Psoas muscle (tissue), 8 donors: ENCODE data around the gene COL4A2. TPM values are rescaled to one million over a fixed set of nuclear protein-coding genes. Genes with fewer than 3 reads are reported as not detected.
A peak's percentile ranks its signal among the peaks of the same experiment; 100 is the strongest.

Experiments
- ATAC-seq, 4 donors: fragments of 200-7000 bp; cut with Tn5 transposase; one replicate each; pipeline ENCODE4 v1.9.1; 2020; ENCODE audit warnings: moderate library complexity in 3 of 4, mild to moderate bottlenecking in 2 of 4
- DNase-seq, 2 donors: peaks; one replicate each; pipeline ENCODE4 v3.0.0-alpha.2; 2020
- H3K27ac ChIP-seq: fragments of 200-600 bp; one replicate; pipeline ENCODE4 v1.8.0; 2022
- H3K27me3 ChIP-seq, 3 donors: fragments of 200-600 bp in 1 of 3; one replicate each; pipeline versions ENCODE4 v1.6.1 to v1.8.0; 2013 to 2022; ENCODE audit warnings: low read length in 2 of 3, mild to moderate bottlenecking in 2 of 3, moderate library complexity in 1 of 3; ENCODE audit not compliant: insufficient read depth in 3 of 3
- H3K36me3 ChIP-seq, 2 donors: fragments of 200-600 bp in 1 of 2; one replicate each; pipeline versions ENCODE4 v1.6.1 to v1.8.0; 2013 to 2022; ENCODE audit warnings: low read depth in 1 of 2, mild to moderate bottlenecking in 1 of 2, moderate library complexity in 1 of 2; ENCODE audit not compliant: insufficient read depth in 1 of 2
- H3K4me1 ChIP-seq: fragments of 200-600 bp; one replicate; pipeline ENCODE4 v1.8.0; 2022
- H3K4me3 ChIP-seq: fragments of 200-600 bp; one replicate; pipeline ENCODE4 v1.8.0; 2022; ENCODE audit warnings: mild to moderate bottlenecking
- H3K9me3 ChIP-seq: fragments of 200-600 bp; one replicate; pipeline ENCODE4 v1.8.0; 2022
- CTCF ChIP-seq: fragments of 200-600 bp; IDR thresholded peaks from one replicate; pipeline ENCODE4 v1.8.0; 2022; ENCODE audit warnings: antibody characterized with exemption
- whole genome bisulfite sequencing, 3 donors: extraction: QIAGEN DNeasy Blood & Tissue Kit; methylation state at CpG; one replicate each; pipeline versions ENCODE4 v1.1.6 to v1.1.7; 2013; 5-methylcytosine and 5-hydroxymethylcytosine counted together
- intact Hi-C, 2 donors: fragments of 100-400 bp; cut with DNase I; formaldehyde crosslinking; loops; one replicate each; pipeline versions ENCODE4 v1.11.0 to v1.14.2; 2022
- polyA plus RNA-seq, 3 donors: library from polyadenylated mRNA; stranded (reverse); fragments of 200-250 nt; gene quantifications; one replicate each; pipeline ENCODE4 v1.2.3, GENCODE V29; 2013
- total RNA-seq, 4 donors: library from RNA; stranded (reverse); fragmentation: NEBNext Ultra II Directional in 2 of 4; extraction: Animal tissue kit (Norgen Biotek cat#: 25700) in 2 of 4; gene quantifications; one replicate each; pipeline versions ENCODE4 v1.2.1 to v1.2.4, GENCODE V29; 2021 to 2023
- donor health status: healthy with polysubstance abuse.
- donor health status: DM: no; HTN: no; CAD: no; lungs with moderate emphysema.
- donor health status: Bipolar disorder and iron deficiency.
- donor health status: healthy.
- donor health status: DM: yes; HTN: yes; CAD: no.
- donor health status: DM: no; HTN: no; CAD: no.
- donor health status: DM: no; HTN: no; CAD: no.
- donor health status: DM: yes; HTN: yes; CAD: no.

Gene COL4A2
- total and polyA plus RNA-seq, 7 donors, result 25.8 to 84.5 (median 57.8) TPM

DNA sequence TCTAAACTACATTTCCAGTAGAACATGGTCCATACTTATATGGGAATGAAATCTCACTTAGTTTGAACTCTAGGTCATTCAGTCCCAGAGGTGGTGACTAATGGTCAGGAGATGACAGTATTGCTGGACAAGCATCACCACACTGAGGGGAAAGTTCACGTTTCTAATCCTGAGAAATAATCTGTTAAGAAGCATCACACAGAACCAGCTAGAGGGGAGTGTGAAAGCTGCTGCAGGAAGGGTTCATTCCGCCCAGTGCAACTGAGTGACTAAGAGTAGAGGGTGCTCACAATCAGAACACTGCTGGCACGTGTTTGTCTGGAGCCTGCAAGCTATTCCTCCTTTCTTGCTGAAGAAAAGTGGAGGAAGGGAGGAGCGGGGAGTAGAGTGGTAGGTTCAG, 2.8 kb upstream of the COL4A2 start:
- ATAC-seq, result peak in 3 of 4 donors; percentile 8 to 22 (median 22)
- H3K27me3 ChIP-seq, result peaks cover 0 to 79% (median 13%) of the 10 kb centered on the region in 3 donors
- H3K27ac ChIP-seq, result peak overlapping the region; percentile 54
- peaks cover 14% of the 10 kb centered on the region for H3K4me1 ChIP-seq
- no peak for TF ChIP-seq CTCF
- intact Hi-C loops, result no loop called here
- peak overlapping the region; percentile 77 for H3K4me3 ChIP-seq
- no peaks in the 10 kb centered on the region for H3K9me3 ChIP-seq
- 40 to 53% (median 49%) methylated on average over 4 of the region's 4 CpGs for WGBS, 3 donors
- no peaks in the 10 kb centered on the region for H3K36me3 ChIP-seq
- no peak for DNase-seq

GRCh38 chr13:110305001-110305400, 2.1 kb upstream of the COL4A2 start:
- peak overlapping the region; percentile 77 for H3K4me3 ChIP-seq
- no peaks in the 10 kb centered on the region for H3K9me3 ChIP-seq
- peak overlapping the region; percentile 84 for H3K27ac ChIP-seq
- no peak for ATAC-seq
- no peaks in the 10 kb centered on the region for H3K36me3 ChIP-seq
- intact Hi-C loops, result loop anchor here in 1 of 2 donors (5.0 kb wide), 1 partner anchor 107 kb away; no protein-coding TSS in a partner anchor
- peaks cover 0 to 80% (median 13%) of the 10 kb centered on the region in 3 donors for H3K27me3 ChIP-seq
- TF ChIP-seq CTCF, result no peak
- WGBS, 3 donors, result 25 to 35% (median 31%) methylated on average over 4 of the region's 4 CpGs
- no peak for DNase-seq
- H3K4me1 ChIP-seq, result peaks cover 14% of the 10 kb centered on the region

DNA sequence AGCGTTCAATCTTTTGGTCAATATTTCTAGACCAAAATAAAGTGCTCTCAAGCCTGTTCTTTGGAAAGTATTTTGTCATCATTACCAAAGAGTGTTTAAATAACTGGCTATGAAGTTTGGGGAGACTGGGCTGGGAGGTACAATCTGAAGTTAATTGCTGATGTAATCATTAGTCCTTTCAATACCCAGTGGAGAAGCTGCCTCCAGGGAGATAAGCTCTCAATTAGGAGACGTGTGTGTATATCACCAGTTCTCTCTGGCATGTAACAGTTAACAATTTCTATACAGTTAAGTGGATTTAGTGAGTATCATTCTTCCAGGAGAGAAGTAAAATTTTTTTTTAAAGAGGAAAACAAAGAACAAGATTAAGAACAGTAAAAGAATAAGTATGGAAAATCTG, 1.5 kb upstream of the COL4A2 start:
- Histone ChIP-seq H3K9me3 (no peaks in the 10 kb centered on the region), H3K4me1 (peaks cover 14% of the 10 kb centered on the region), H3K27me3 (peaks cover 0 to 86% (median 13%) of the 10 kb centered on the region in 3 donors), H3K36me3 (no peaks in the 10 kb centered on the region), H3K4me3 (peak overlapping the region; percentile 77), H3K27ac (peak overlapping the region; percentile 84)
- intact Hi-C loops, result loop anchor here in 1 of 2 donors (5.0 kb wide), 1 partner anchor 107 kb away; no protein-coding TSS in a partner anchor
- no peak for ATAC-seq
- no peak for DNase-seq
- 36 to 45% (median 44%) methylated on average over 2 of the region's 2 CpGs for WGBS, 3 donors
- TF ChIP-seq CTCF, result no peak

GRCh38 chr13:110305949-110306339, 1.1 kb upstream of the COL4A2 start:
- TF ChIP-seq CTCF, result no peak
- ATAC-seq (no peak), DNase-seq (no peak)
- Histone ChIP-seq H3K27ac (peak overlapping the region; percentile 84), H3K36me3 (no peaks in the 10 kb centered on the region), H3K4me1 (peaks cover 14% of the 10 kb centered on the region), H3K27me3 (peaks cover 0 to 90% (median 13%) of the 10 kb centered on the region in 3 donors), H3K4me3 (peak overlapping the region; percentile 77), H3K9me3 (no peaks in the 10 kb centered on the region)
- intact Hi-C loops, result loop anchor here in 1 of 2 donors (5.0 kb wide), 1 partner anchor 106 kb away; no protein-coding TSS in a partner anchor
- 10 to 21% (median 11%) methylated on average over 6 of the region's 6 CpGs for WGBS, 3 donors
